Vagina (tissue), 2 donors: Measurements from ENCODE around the gene RTL9.

Experiments used
- CTCF ChIP-seq, 3 experiments: fragments of 450-650 bp in 2 of 3; fragments of 200-600 bp in 1 of 3; sonication (generic) in 1 of 3; IDR thresholded peaks; one replicate each; pipeline ENCODE4 v1.5.1; 2017 to 2019; ENCODE audit warnings: antibody characterized with exemption in 3 of 3, mild to moderate bottlenecking in 2 of 3, moderate library complexity in 2 of 3
- POLR2A ChIP-seq, 2 donors: fragments of 450-650 bp; IDR thresholded peaks; one replicate each; pipeline ENCODE4 v1.6.1; 2017; ENCODE audit warnings: antibody characterized with exemption in 2 of 2, mild to moderate bottlenecking in 2 of 2, moderate library complexity in 2 of 2

GRCh38 chrX:110326712-110327111, 31.9 kb upstream of the RTL9 start:
- no peak for TF ChIP-seq CTCF (IDR thresholded peaks at IDR 0.05)
- TF ChIP-seq POLR2A (IDR thresholded peaks at IDR 0.05), result no peak
